ENCODE measurements around the gene AUP1.
"Not testable (repeated sequence)": the region's sequence is repeated elsewhere in the genome, so short reads cannot be mapped to it uniquely, and the experiment has no call there.

AUP1 gene, protein sequence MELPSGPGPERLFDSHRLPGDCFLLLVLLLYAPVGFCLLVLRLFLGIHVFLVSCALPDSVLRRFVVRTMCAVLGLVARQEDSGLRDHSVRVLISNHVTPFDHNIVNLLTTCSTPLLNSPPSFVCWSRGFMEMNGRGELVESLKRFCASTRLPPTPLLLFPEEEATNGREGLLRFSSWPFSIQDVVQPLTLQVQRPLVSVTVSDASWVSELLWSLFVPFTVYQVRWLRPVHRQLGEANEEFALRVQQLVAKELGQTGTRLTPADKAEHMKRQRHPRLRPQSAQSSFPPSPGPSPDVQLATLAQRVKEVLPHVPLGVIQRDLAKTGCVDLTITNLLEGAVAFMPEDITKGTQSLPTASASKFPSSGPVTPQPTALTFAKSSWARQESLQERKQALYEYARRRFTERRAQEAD

DNA sequence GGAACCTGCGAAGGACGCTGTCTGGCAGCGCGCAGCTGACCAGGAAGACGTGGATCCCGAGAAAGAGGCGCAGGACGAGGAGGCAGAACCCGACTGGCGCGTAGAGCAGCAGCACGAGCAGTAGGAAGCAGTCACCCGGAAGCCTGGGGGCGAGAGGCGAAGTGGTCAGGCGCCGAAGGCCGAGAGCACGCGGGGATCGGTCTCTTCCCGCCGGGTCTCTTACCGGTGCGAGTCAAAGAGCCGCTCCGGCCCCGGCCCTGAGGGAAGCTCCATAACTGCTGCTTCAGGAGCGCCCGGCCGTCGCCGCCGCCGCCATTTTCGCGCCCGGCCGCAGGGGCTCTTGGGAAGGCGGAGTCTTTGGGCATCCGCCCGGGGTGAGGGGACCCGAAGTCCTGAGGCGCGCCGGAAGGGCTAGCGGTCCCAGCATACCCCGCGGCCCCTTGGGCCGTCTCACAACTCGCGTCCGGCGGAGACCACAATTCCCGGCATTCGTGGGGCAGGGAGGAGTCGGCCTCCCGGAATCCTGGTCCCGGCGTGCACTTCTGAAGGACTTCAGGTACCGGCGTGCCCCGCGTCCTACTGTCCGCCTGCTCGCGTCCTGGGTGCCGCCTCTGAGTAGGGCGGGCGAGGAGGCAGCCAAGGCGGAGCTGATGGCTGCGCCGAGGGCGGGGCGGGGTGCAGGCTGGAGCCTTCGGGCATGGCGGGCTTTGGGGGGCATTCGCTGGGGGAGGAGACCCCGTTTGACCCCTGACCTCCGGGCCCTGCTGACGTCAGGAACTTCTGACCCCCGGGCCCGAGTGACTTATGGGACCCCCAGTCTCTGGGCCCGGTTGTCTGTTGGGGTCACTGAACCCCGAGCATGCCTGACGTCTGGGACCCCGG, at the start of gene AUP1, which contains the start of gene HTRA2:
Gene AUP1 (minus strand): TSS at position 350 of the 882 bp plus-strand sequence. CDS start 77 bp downstream, at position 273.
Gene HTRA2 (plus strand): TSS at position 577 of the 882 bp plus-strand sequence. CDS start 74 bp downstream, at position 651.
- DNase-seq (ENCODE audit: low read depth in 3 of 3), result peak; percentile 84 to 96 (median 87)

DNA sequence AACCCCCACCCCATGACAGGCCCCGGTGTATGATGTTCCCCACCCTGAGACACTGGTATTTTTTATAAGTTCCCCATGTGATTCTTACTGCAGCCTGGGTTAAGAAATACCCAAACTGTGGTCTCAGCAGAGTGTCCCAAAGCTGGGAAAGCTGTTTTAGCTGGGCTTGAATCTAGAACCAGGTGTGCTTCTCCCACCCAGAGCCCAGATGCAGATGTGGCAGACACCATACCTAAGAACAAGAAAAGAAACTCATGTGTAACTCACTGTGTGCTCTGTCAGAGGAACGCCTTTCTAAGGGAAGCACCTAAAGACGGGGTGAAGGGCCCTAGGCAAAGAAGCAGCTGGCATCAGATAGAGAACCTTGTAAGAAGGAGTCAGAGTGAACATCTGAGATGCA, 48.9 kb upstream of the AUP1 start:
- DNase-seq (ENCODE audit: low read depth in 3 of 3), result no peak

DNA sequence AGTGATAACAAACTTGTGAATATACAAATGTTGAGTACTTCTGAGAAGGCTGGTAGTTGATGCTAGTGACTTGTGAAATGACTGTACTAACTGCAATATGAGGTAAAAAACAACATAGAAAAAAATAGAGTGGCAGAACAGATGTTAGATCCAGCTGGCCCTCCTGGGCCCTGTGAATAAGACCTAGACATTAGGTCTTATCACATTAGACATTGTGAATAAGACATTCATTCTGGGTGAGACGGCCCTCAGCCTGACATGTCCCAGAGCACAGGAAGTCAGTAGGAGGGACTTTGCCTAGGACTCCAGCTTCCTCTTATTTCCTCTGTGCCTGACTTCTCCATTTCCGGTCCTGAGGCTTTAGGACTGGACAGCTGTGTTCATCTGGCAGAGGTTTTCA, 47.9 kb upstream of the AUP1 start:
- no peak for DNase-seq (ENCODE audit: low read depth in 3 of 3)

DNA sequence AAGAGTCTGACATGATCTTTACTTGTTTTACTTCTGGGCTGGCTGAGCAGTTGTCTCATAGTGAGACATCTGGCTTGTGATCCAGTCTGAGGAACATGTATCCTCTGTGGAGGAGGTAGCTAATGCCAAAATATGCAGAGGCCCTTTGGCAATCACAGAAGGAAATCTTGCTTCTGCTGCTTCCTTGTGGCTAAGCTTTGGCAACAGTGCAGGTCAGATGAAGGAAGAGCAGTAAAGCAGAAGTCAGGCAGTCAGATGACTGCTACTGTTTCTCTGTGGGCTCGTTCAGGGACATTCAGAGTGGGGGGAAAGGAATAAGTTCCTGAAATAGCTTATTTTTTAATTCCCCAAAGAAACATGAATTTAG, 47.3 kb upstream of the AUP1 start:
- DNase-seq (ENCODE audit: low read depth in 3 of 3), result no peak

DNA sequence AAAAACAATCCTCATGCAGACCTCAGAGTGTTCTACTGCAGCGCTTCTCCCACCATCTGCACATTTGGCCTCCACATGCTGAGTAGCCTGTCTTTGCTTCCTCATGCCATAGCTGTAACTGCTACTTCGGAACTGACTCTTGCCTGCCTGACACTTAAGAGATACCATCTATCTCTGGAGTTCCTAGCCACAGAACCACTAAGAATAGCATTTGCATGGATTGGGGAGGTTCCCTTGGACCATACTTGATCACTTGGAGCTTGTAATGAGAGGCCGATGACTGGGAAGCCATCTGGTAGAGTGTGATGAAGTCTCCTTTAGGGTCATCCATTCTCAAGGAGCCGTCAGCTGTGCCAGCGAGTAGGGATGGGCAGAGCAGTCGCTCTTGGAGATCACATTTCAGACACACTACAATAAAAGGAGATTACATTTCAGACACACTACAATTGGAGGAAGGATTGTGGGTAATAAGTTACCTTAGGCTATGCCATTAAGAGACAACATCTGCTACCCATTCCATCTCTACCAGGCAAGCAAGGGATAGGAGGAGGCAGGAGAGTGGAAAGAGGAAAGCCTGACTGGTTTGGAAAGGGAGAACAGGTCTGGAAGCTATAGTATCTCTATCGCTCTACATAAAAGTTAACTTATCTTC, 46.8 kb upstream of the AUP1 start:
- no peak for DNase-seq (ENCODE audit: low read depth in 3 of 3)

DNA sequence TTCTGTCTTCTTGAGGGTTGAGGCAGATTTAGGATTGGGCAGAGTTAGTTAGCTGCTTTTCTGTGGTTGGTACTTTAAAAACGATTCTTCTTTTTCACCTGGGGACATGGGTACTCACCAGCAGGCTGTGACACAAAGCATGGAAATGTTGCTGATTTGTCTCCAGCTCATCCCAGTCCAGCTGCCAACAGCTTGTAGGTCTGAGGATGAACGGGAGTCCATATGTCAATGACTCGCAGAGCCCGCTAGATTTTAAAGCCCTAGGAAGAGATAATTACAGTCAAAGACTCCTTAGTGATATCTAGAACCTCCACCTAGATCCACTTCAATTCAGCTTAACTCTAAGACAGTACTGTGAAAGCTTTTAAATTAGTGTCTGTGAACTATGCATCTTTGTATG, 45.8 kb upstream of the AUP1 start:
- no peak for DNase-seq (ENCODE audit: low read depth in 3 of 3)

DNA sequence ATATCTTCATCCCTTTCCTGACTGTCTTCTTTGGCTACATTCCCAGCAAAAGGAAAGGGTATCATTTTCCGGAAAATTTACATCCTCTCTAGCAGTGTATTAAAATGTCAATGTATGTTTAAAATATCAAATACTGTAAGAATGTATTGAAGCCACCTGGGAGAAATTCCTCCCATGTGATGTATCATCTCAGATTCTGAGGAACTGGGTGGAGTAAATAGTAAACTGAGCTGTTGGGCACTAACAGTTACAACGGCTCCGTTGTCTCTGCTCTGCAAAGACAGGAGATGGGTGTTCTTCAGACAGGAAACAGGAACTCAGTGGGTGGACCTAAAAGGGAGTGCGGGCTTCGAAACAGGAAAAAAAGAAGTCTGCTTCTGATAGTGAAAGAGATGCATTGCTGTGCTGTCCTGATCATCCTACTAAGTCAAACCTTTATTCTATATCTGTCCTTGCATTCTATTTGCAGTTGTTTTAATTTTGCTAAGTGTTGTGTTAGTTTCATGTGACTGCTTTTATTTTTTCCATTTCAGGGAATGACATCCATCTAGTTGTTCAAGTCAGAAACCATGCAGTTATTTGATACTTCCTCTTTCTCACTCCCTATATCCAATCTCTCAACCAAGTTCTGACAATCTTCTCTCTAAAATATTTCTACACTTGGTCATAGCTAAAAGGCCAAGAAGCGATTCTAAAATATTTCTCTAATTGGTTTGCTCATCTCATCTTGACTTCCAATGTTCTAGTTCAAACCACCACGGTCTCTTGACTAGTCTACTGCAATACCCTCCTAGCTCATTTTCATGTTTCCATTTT, 44.4 kb upstream of the AUP1 start:
- DNase-seq (ENCODE audit: low read depth in 3 of 3), result no peak

DNA sequence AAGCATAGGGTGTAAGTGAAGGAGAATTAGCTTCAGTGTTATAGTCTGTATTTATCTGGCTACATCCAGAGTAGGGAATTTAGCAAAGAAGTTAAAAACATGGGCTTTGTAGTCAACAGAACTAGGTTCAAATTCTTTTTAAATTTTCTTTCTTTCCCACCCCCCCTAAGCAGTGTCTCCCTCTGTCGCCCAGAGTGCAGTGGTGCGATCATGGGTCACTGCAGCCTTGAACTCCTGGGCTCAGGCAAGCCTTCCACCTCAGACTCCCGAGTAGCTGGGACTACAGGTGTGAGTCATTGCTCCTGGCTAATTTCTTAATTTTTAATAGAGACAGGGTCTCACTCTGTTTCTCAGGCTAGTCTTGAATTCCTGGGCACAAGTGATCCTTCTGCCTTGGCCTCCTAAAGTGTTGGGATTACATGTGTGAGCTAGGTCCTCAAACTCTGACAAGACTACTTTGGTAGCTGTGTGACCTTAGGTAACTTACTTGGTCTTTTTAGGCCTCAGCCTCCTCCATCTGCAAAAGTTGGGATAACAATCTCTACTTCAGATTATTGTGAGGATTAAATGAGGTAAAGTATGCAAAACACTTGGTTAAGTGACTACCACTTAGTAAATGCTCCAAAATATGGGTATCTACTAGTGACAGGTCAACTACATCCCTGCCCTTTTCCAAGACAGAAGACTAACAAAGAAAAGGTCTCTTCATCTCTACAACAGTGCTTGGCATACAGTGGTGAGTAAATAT, 42.8 kb upstream of the AUP1 start:
- no peak for DNase-seq (ENCODE audit: low read depth in 3 of 3)

DNA sequence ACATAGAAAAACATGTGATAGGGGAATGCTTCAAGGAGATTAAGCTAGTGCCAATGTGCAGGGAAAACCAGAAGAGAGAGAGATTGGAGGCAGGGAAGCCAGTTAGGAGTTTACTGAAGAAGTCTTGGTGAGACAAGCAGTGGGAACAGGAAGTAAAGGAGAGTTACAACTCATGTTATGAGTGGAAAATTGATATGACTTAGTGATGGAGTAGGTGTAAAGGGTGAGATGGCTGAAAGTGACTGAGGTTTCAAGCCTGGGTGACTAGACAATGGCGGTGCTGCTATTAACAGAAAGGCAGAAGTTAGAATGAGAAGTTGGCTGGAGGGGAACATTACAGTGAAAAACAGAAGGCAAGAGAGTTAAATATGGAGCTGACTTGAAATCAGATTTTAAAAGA, 41.6 kb upstream of the AUP1 start:
- DNase-seq (ENCODE audit: low read depth in 3 of 3), result no peak

DNA sequence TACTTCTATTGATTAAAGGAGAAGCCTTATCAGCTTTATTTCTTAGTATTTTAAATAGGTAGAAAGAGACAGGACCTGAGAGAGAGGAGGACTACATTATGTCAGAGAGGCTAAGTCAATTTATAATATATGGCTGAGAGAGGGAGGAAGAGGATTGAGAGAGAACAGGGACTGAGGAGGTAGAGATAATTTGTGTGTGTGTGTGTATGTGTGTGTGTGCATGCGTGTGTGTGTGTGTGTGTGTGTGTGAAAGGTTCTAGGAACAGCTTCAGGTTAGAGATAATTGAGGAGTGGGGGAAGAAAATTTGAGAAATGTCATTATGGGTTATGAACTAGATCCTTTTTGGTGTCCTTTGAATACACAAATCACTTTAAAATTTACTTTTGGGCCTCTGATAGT, 40.2 kb upstream of the AUP1 start:
- DNase-seq (ENCODE audit: low read depth in 3 of 3), result no peak

DNA sequence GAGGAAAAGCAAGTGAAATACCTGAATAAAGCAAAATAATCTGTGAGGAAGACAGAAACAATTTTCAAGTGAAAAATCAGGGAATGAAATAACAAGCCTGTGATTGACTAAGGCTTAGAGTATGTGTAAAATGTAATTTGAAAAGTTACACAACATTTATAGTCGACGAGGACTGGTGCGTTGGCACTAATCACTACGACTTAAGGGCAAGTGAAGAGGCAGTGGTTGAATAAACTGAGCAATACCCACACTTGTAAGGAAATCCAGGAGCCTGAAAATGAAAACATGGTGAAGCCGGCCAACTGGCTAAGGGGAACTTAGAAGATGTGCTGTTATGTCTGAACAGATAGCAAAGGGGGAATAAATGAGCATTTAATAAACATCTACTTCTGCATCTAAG, 38.4 kb upstream of the AUP1 start:
- no peak for DNase-seq (ENCODE audit: low read depth in 3 of 3)

DNA sequence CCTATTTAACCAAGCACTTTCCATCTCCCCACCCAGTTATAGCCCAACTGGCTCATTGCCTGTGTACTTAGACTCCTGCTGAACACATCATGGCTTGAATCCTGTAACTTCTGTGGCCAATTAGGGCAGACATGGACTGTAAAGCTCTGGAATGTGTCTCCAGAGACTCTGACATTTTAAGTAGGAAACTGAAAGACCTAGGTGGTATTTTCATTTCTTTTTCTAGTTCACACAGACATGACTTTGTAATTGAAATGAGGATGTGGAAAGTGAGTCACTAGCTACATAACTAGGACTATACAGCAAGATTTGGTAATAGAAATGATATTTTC, 37.2 kb upstream of the AUP1 start:
- DNase-seq (ENCODE audit: low read depth in 3 of 3), result no peak

DNA sequence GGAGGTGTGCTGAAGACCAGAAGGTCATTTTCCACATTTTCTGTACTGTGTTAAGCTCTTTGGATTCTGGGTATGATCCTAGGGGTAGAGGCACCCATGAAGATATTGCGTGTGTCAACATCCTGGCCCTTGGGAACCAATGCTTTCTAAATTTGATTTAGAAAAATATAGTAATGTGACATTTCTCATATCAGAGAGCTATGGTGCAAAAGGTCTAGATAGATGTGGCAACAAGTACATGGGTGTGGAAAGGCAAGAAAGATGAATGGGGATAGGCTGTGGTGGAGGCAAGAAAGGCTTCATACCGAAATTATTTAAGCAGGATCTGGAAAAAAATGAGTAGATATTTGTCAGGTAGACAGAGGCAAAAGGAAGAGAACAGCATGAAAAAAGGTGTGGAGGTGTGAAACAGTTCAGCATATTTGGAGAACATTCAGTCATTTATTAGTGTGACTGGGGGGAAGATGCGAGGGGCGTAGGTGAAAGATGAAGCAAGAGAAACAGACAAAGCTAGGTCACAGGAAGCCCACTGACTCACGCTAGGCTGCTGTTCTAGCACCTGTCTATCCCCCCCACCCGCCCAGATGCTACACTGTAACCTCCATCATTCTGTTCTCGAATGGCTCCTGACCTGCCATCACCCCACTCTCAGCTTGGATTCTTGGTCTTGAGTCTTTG, 36.7 kb upstream of the AUP1 start:
- DNase-seq (ENCODE audit: low read depth in 3 of 3), result no peak

DNA sequence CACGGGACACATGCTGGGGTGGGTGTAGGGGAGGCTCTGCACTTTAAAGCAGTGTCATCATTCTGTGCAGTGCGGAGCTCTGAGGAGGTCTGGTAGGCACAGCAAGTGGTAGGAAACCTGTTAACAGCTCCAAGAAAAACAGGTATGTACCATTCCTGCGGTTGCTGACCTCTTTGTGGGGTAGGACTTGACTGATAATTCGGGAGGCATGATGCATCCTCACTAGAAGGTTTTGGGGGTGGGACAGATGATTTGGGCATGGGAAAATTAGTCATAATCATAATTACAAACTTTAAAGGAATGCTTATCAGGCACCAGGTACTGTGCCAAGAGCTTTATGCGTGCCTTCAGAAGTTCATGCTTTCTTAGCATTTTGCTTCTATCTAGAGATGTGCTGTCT, 34.7 kb upstream of the AUP1 start:
- no peak for DNase-seq (ENCODE audit: low read depth in 3 of 3)

DNA sequence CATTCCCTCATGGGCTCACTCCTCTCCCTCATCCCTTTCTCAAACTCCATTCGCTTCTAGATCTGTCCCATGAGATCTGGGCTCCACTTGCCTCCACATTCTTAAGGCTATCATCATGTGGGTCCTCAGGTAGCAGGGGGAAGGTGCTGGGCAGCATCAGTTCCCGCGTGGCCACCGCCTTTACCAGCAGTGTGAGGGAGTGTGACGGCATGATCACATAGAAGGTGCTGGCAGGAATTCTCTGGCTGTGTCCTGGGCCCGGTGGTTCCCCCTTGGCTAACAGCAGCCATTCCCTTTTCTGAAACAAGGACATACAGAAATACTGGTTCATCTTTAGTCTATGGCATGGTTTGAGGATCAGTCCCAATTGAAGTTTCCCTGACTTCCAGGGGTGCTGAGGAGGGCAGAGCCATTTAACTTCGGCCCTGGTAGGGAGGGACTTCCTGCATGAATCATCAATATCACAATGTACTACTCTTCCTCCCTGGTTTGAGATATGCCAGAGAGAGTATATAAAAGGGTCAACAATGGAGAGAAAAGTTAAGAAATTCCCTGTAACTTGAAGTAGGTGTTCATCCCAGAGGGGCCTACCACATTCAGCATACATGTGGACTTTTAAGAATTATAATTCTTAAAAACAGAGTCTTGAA, 32.7 kb upstream of the AUP1 start:
- DNase-seq (ENCODE audit: low read depth in 3 of 3), result no peak

DNA sequence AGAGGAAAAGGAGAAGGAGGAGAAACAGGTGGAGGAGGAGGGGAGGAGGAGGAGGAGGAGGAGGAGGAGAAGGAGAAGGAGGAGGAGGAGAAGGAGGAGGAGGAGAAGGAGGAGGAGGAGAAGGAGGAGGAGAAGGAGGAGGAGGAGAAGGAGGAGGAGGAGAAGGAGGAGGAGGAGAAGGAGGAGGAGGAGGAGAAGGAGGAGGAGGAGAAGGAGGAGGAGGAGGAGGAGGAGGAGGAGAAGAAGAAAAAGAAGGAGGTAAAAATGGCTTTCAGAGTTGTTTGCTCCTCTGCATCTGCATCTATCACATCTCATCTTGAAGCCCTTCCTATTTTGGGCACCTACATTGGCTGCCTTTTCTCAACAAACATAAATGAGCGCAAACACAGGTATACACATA, 31.5 kb upstream of the AUP1 start:
- not testable (repeated sequence) for DNase-seq (ENCODE audit: low read depth in 3 of 3)

DNA sequence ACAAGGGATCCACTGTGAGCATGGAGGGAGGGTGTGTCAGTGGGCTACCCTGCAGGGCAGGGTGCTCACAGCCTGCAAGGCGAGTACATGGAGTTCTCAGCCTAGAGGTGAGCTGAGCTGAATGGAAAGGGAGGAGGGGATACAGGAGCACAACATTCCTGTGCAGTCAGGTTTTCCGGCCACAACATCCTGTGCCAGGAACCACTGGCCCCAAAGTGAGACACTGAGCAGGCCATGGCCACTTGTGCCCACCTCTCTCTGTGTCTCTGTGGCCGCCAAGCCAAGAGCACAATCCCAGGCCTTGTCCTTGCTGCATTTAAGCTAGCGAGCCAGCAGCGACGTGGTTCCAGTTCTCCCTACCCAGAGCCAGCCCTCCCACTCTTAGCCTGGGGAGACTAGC, 31.1 kb upstream of the AUP1 start:
- no peak for DNase-seq (ENCODE audit: low read depth in 3 of 3)

DNA sequence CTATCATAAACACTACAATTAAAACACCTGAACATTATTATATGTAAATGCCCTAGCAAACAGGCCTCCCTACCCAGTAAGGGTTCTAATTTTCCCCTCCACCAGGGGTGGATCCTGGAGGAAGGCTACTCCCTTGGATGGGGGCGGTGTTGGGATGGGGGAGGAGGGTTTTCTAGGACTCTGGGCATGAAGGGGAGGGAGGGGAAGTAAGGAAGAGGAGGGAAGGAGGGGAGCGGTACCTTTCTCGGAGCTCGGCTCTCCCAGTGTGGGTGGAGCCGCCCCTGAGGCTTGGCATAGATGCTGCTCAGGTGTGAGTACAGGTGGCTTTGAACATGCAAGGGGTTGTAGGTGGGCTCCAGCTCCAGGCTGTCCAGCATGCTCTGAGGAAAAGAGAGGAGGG, 30.4 kb upstream of the AUP1 start:
- no peak for DNase-seq (ENCODE audit: low read depth in 3 of 3)

DNA sequence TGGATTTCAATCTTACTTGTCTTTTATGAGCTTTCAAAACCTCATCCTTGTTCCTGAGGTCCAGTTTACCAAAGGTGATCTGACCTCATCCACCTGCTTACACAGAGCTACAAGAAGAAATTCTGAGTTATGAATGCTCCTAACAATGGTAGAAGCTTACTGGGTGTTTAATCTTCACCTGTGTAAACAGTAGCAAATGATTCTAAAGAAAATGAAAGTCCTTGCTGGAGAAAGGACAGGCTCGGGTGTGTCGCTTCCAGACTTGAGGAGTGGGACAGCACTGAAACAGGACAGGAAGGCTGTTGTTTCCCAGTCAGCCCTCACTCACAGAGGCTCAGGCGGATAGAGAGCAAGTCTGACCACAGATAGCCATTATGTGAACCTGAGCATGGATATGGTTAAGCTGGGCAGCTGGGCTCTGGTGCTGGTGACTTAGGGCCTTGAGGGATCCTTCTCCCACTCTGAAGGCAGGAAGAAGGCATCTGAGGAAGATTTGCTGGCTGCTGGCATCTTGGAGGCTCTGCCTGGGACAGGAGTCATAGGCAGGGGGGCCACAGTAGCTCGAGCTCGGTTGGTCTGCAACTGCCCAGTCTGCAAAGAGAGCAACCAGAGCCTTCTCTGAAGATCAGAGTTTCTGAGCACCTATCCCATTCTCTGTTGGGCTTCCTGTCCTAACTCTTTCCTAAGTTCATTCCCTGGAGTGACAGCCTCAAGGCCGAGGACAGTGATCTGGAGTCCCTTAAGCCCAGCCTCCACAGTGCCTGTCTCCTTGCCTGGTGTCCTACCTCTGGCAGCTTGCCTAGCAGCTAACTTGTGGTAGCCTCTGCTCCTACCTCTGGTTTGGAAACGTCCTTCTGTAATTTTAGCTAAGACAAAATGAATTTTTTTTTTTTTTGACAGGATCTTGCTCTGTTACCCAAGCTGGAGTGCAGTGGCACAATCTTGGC, 29.1 kb upstream of the AUP1 start:
- no peak for DNase-seq (ENCODE audit: low read depth in 3 of 3)
